GM12878 (cell line): ENCODE data around the gene IRF7. TPM values are rescaled to one million over a fixed set of nuclear protein-coding genes. Genes with fewer than 3 reads are reported as not detected.

ENCODE experiments used
- ATAC-seq: fragments of 200-7000 bp; cut with Tn5 transposase; 3 replicates; pipeline ENCODE4 v1.9.1; 2020; ENCODE audit warnings: mild to moderate bottlenecking, moderate library complexity
- BruUV-seq: library from RNA; stranded (reverse); fragments of 400-500 nt; replicated peaks from 2 replicates; lab custom pipeline; 2021; lab: Mats Ljungman, UMichigan
- CTCF ChIA-PET: fragments of 300-600 bp; sonication (Branson Sonifier 250); formaldehyde crosslinking; extraction: SDS; loops from one replicate; lab custom pipeline; 2021; ENCODE audit warnings: inconsistent platforms; lab: Yijun Ruan, JAX
- POLR2A ChIA-PET: fragments of 350-600 bp; formaldehyde crosslinking; extraction: SDS; loops from one replicate; lab custom pipeline; 2021; ENCODE audit warnings: inconsistent platforms; lab: Charles Lee
- RAD21 ChIA-PET: fragments of 300-600 bp; sonication (Branson Sonifier 250); formaldehyde crosslinking; loops from one replicate; lab custom pipeline; 2023; ENCODE audit warnings: antibody characterized with exemption; ENCODE audit not compliant: unreplicated experiment; lab: Charles Lee
- SMC1A ChIA-PET: fragments of 300-600 bp; sonication (Branson Sonifier 250); formaldehyde crosslinking; loops from one replicate; lab custom pipeline; 2023; ENCODE audit not compliant: unreplicated experiment, uncharacterized antibody; lab: Charles Lee
- DNase-seq: peaks from one replicate; pipeline ENCODE4 v3.0.0-alpha.2; 2011; ENCODE audit warnings: low read depth, low spot score
- FAIRE-seq: peaks from 3 replicates; lab custom pipeline; 2011; peaks lifted over from hg19 to GRCh38; lab: Jason Lieb, UNC
- H2AFZ ChIP-seq: 2 replicates; pipeline ENCODE4 v1.6.0; 2011; ENCODE audit warnings: low read depth, low read length, control low read depth; ENCODE audit not compliant: control insufficient read depth
- H3K27ac ChIP-seq: 2 replicates; pipeline ENCODE4 v1.5.1; 2011; ENCODE audit warnings: control low read depth; ENCODE audit not compliant: control insufficient read depth, insufficient read depth
- H3K27me3 ChIP-seq, 2 experiments: replicated peaks in 1 of 2; 2 replicates each; pipeline versions ENCODE4 v1.6.0 to v1.6.1; 2011; ENCODE audit warnings: low read length in 1 of 2; ENCODE audit not compliant: control insufficient read depth in 2 of 2, insufficient read depth in 2 of 2
- H3K36me3 ChIP-seq, 2 experiments: 2 replicates each; pipeline ENCODE4 v1.5.1; 2011; ENCODE audit warnings: low read length in 1 of 2; ENCODE audit not compliant: control insufficient read depth in 2 of 2, insufficient read depth in 2 of 2
- H3K4me1 ChIP-seq: 2 replicates; pipeline ENCODE4 v1.6.1; 2011; ENCODE audit warnings: mild to moderate bottlenecking, low read length, moderate library complexity, mixed read lengths; ENCODE audit not compliant: control insufficient read depth, insufficient read depth
- H3K4me2 ChIP-seq: 2 replicates; pipeline ENCODE4 v1.6.0; 2011; ENCODE audit warnings: control low read depth; ENCODE audit not compliant: control insufficient read depth, insufficient read depth
- H3K4me3 ChIP-seq: fragments of 200-600 bp; sonication (generic); 2 replicates; pipeline ENCODE4 v1.5.1; 2016
- H3K79me2 ChIP-seq: 2 replicates; pipeline ENCODE4 v1.6.0; 2011; ENCODE audit warnings: low read length; ENCODE audit not compliant: control insufficient read depth, insufficient read depth
- H3K9ac ChIP-seq: 2 replicates; pipeline ENCODE4 v1.8.0; 2011; ENCODE audit warnings: low read length, control low read depth, mixed read lengths; ENCODE audit not compliant: control insufficient read depth, insufficient read depth
- H3K9me3 ChIP-seq: replicated peaks from 3 replicates; pipeline ENCODE4 v1.5.1; 2011; ENCODE audit warnings: mild to moderate bottlenecking, low read length; ENCODE audit not compliant: control insufficient read depth, insufficient read depth
- H4K20me1 ChIP-seq: 2 replicates; pipeline ENCODE4 v1.6.0; 2011; ENCODE audit not compliant: control insufficient read depth, insufficient read depth
- BCL11A ChIP-seq: IDR thresholded peaks from 2 replicates; pipeline ENCODE4 v1.6.1; 2011; ENCODE audit warnings: low read depth, low read length
- CBX5 ChIP-seq: sonication (generic); IDR thresholded peaks from 2 replicates; pipeline ENCODE4 v1.6.1; 2016; ENCODE audit warnings: low read depth, moderate library complexity, mild to moderate bottlenecking, inconsistent platforms
- CHD1 ChIP-seq: IDR thresholded peaks from 2 replicates; pipeline ENCODE4 v1.6.1; 2012; ENCODE audit warnings: low read depth, low read length, improper control_type of control experiment
- E2F4 ChIP-seq: IDR thresholded peaks from 2 replicates; pipeline ENCODE4 v1.6.1; 2012; ENCODE audit warnings: low read depth, low read length, improper control_type of control experiment
- HDAC2 ChIP-seq: fragments of 200-600 bp; sonication (generic); IDR thresholded peaks from 2 replicates; pipeline ENCODE4 v1.6.1; 2017
- KDM1A ChIP-seq: fragments of 200-600 bp; sonication (generic); IDR thresholded peaks from 2 replicates; pipeline ENCODE4 v1.6.1; 2016; ENCODE audit warnings: borderline replicate concordance
- LARP7 ChIP-seq: fragments of 450-650 bp; IDR thresholded peaks from 2 replicates; pipeline ENCODE4 v1.6.1; 2017; ENCODE audit warnings: mild to moderate bottlenecking
- MXI1 ChIP-seq: fragments of 150-350 bp; IDR thresholded peaks from 2 replicates; pipeline ENCODE4 v1.6.1; 2011; ENCODE audit warnings: low read depth, mild to moderate bottlenecking, inconsistent platforms, low read length, improper control_type of control experiment
- NFXL1 ChIP-seq: fragments of 450-650 bp; IDR thresholded peaks from 2 replicates; pipeline ENCODE4 v1.6.1; 2017; ENCODE audit warnings: antibody characterized with exemption, mild to moderate bottlenecking, borderline replicate concordance
- NKRF ChIP-seq: fragments of 450-650 bp; conservative IDR thresholded peaks from 2 replicates; pipeline ENCODE4 v1.6.1; 2017; ENCODE audit warnings: mild to moderate bottlenecking, moderate library complexity
- RAD21 ChIP-seq: IDR thresholded peaks from 2 replicates; pipeline ENCODE4 v1.6.1; 2011; ENCODE audit warnings: mild to moderate bottlenecking, low read depth, low read length, moderate library complexity; ENCODE audit not compliant: insufficient read depth
- RAD51 ChIP-seq: fragments of 450-650 bp; IDR thresholded peaks from 2 replicates; pipeline ENCODE4 v1.6.1; 2016; ENCODE audit warnings: moderate library complexity, mild to moderate bottlenecking, inconsistent platforms
- RELA ChIP-seq: fragments of 450-650 bp; IDR thresholded peaks from 2 replicates; pipeline ENCODE4 v1.8.0; 2014; ENCODE audit warnings: borderline replicate concordance; ENCODE audit not compliant: partially characterized antibody
- SMC3 ChIP-seq: IDR thresholded peaks from 2 replicates; pipeline ENCODE4 v1.6.1; 2011; ENCODE audit warnings: low read length, improper control_type of control experiment, borderline replicate concordance
- SPI1 ChIP-seq: IDR thresholded peaks from 2 replicates; pipeline ENCODE4 v1.6.1; 2011; ENCODE audit warnings: low read depth, mild to moderate bottlenecking, low read length, moderate library complexity, borderline replicate concordance; ENCODE audit not compliant: insufficient read depth
- STAT1 ChIP-seq: fragments of 450-650 bp; conservative IDR thresholded peaks from 2 replicates; pipeline ENCODE4 v1.6.1; 2014; ENCODE audit warnings: antibody characterized with exemption, mild to moderate bottlenecking
- ZNF217 ChIP-seq: fragments of 450-650 bp; IDR thresholded peaks from 2 replicates; pipeline ENCODE4 v1.6.1; 2017; ENCODE audit warnings: antibody characterized with exemption, mild to moderate bottlenecking
- ZNF384 ChIP-seq: IDR thresholded peaks from 2 replicates; pipeline ENCODE4 v1.6.1; 2012; ENCODE audit warnings: low read depth, mild to moderate bottlenecking, low read length, improper control_type of control experiment, borderline replicate concordance
- ZNF687 ChIP-seq: fragments of 450-650 bp; IDR thresholded peaks from 2 replicates; pipeline ENCODE4 v1.6.1; 2017; ENCODE audit warnings: mild to moderate bottlenecking, moderate library complexity
- WGBS: methylation state at CpG from one replicate; pipeline ENCODE4 v1.1.6; 2016; ENCODE audit warnings: low lambda C conversion rate; ENCODE audit not compliant: insufficient replicate concordance, insufficient coverage; ENCODE audit errors: missing lambda C conversion rate; 5-methylcytosine and 5-hydroxymethylcytosine counted together
- in situ Hi-C: fragments of 300-500 bp; cut with MboI; formaldehyde crosslinking; loops from 9 replicates; pipeline ENCODE4 v1.14.3; 2018; ENCODE audit warnings: mixed read lengths
- intact Hi-C: fragments of 100-400 bp; cut with micrococcal nuclease; formaldehyde crosslinking; loops from one replicate; pipeline ENCODE4 v1.14.2; 2022; ENCODE audit not compliant: unreplicated experiment
- polyA plus RNA-seq, 11 experiments: library from polyadenylated mRNA; depleted of rRNA in 4 of 11; unstranded in 6 of 11; stranded (reverse) in 5 of 11; fragments of >200 nt; fragmentation: Nextera tagmentation in 4 of 11; fragmentation: Illumina TruSeq in 1 of 11; extraction: Ambion mirVana in 4 of 11; extraction: Trizol in 1 of 11; gene quantifications; 1 replicate in 1 of 11; 2 replicates in 10 of 11; pipeline versions ENCODE4 v1.2.1 to v1.2.3, GENCODE V29; 2011 to 2016; ENCODE audit warnings: inconsistent platforms in 2 of 11, missing spikeins in 2 of 11, low read depth in 1 of 11
- total RNA-seq, 4 experiments: library from RNA; depleted of rRNA in 3 of 4; stranded (reverse); fragments of >200 nt in 3 of 4; fragmentation: Illumina TruSeq in 1 of 4; extraction: Trizol in 1 of 4; gene quantifications; 2 replicates each; pipeline versions ENCODE4 v1.2.1 to v1.2.3, GENCODE V29; 2013 to 2021

The IRF7 gene
- total and polyA plus RNA-seq, 10 of the 15 experiments (the other 5 are each of a cell fraction or from before 2014, with no cell fraction given), result 4.4 to 141 (median 67.6) TPM

GRCh38 chr11:621838-622237 lies 6.1 kb upstream of the IRF7 start:
- Histone ChIP-seq H3K4me2 (no peak overlapping the region), H3K79me2 (no peaks in the 10 kb centered on the region), H3K27ac (no peak overlapping the region), H3K9me3 (no peaks in the 10 kb centered on the region), H3K4me3 (no peak overlapping the region), H2AFZ (no peak overlapping the region), H3K9ac (no peak overlapping the region), H3K27me3 (no peaks in the 10 kb centered on the region), H3K36me3 (no peaks in the 10 kb centered on the region), H4K20me1 (no peaks in the 10 kb centered on the region), H3K4me1 (no peaks in the 10 kb centered on the region)
- no TSS peak for BruUV-seq
- in situ Hi-C loops (no loop called here), intact Hi-C loops (no loop called here)
- RAD21 ChIA-PET, result no interaction called here
- CTCF ChIA-PET, result no interaction called here
- SMC1A ChIA-PET, result no interaction called here
- TF ChIP-seq SMC3, result no peak
- TF ChIP-seq HDAC2, result no peak
- TF ChIP-seq NFXL1, result no peak
- no peak for TF ChIP-seq NKRF
- no peak for TF ChIP-seq ZNF217
- TF ChIP-seq E2F4, result no peak
- no peak for TF ChIP-seq ZNF687
- no peak for TF ChIP-seq STAT1
- TF ChIP-seq BCL11A, result no peak
- TF ChIP-seq CHD1, result no peak
- no peak for TF ChIP-seq ZNF384
- TF ChIP-seq RAD51, result no peak
- no peak for TF ChIP-seq LARP7
- TF ChIP-seq CBX5, result no peak
- no peak for TF ChIP-seq RELA
- TF ChIP-seq KDM1A, result no peak
- no peak for TF ChIP-seq MXI1
- no peak for TF ChIP-seq SPI1
- TF ChIP-seq RAD21, result no peak
- no peak for FAIRE-seq
- WGBS, result 60% methylated on average over 22 of the region's 27 CpGs
- no peak for ATAC-seq
- POLR2A ChIA-PET, result no interaction called here
- no peak for DNase-seq
